ENCODE data around the gene SFTPB. TPM values are rescaled to one million over a fixed set of nuclear protein-coding genes. Genes with fewer than 3 reads are reported as not detected.

The SFTPB gene
- total RNA-seq, 1 experiment from 2014 or later = not detected

- Histone ChIP-seq H3K9me3 (replicated peaks) (no peaks in the 10 kb centered on the region), H3K27me3 (replicated peaks) (no peaks in the 10 kb centered on the region), H3K4me1 (replicated peaks) (peaks cover 4% of the 10 kb centered on the region), H3K4me3 (no peak overlapping the region), H3K36me3 (no peaks in the 10 kb centered on the region), H3K27ac (no peak overlapping the region)
- no peak for DNase-seq (ENCODE audit: low read depth in 1 of 2, low spot score in 2 of 2)
Observed at GRCh38 chr2:85695691-85696668, 28.0 kb upstream of the SFTPB start.

DNA sequence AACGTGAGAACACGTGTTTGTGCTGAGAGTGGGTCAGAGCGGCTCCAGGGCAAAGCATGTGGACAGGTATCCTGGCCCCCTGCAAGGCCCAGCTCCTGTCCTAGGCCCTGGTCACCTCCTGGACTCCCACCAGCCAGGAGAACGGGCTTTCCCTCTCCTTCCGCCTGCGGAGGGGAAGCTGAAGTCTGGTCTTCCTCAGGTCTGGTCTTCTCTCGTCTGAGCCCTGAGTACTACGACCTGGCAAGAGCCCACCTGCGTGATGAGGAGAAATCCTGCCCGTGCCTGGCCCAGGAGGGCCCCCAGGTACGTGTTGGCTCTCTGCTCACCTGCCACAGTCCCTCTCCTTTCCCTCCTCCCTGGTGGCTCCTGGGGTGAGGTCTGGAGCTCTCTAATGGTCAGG is 27.1 kb upstream of the SFTPB start:
- H3K27ac ChIP-seq = no peak overlapping the region
- H3K27me3 ChIP-seq (replicated peaks) = no peaks in the 10 kb centered on the region
- H3K9me3 ChIP-seq (replicated peaks) = no peaks in the 10 kb centered on the region
- no peaks in the 10 kb centered on the region for H3K36me3 ChIP-seq
- no peaks in the 10 kb centered on the region for H3K4me1 ChIP-seq (replicated peaks)
- no peak overlapping the region for H3K4me3 ChIP-seq
- no peak for DNase-seq (ENCODE audit: low read depth in 1 of 2, low spot score in 2 of 2)

GRCh38 chr2:85694052-85695025 is 26.3 kb upstream of the SFTPB start, which contains the start of gene GNLY:
GNLY (plus strand) TSS chr2:85694358; CDS start chr2:85694419, 61 bp downstream.
- Histone ChIP-seq H3K4me3 (no peak within 1 kb of the TSS), H3K27me3 (replicated peaks) (no peaks in the 10 kb centered on the region), H3K27ac (no peak within 1 kb of the TSS), H3K36me3 (no peaks in the 10 kb centered on the region), H3K9me3 (replicated peaks) (no peaks in the 10 kb centered on the region), H3K4me1 (replicated peaks) (no peaks in the 10 kb centered on the region)
- DNase-seq (ENCODE audit: low read depth in 1 of 2, low spot score in 2 of 2) = no peak

DNA sequence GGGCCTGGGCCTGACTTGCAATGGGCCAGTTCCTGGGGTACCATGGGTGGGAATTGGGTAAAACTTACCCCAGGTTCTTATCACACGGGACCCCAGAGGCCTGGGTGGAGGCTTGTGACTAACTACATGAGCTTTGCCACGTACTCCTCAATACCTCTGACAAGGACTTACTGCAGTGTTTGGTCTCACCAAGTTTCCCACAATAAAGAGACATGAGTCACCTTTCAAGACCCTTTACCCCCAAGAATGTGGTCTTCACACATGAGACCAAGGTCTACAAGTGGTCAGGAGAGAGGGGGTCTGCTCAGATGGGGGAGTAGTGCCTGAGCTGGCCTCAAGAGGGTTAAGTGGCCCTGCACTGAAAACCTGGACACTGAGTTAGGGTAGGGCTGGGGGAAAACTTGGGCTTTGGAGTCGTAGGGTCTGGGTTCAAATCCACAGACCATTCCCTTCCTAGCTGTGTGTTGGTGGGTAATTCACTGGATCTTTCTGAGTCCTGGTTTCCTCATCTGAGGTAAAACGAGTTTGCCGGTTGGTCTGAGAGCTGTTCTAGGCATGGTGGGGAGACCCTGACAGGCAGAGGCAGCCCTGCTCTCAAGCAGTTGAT is 24.1 kb upstream of the SFTPB start:
- Histone ChIP-seq H3K27me3 (replicated peaks) (no peaks in the 10 kb centered on the region), H3K9me3 (replicated peaks) (no peaks in the 10 kb centered on the region), H3K36me3 (no peaks in the 10 kb centered on the region), H3K4me1 (replicated peaks) (peaks cover 4% of the 10 kb centered on the region; the same call in 1 of the 2 replicates), H3K4me3 (no peak overlapping the region), H3K27ac (no peak overlapping the region)
- DNase-seq (ENCODE audit: low read depth in 1 of 2, low spot score in 2 of 2) = no peak

DNA sequence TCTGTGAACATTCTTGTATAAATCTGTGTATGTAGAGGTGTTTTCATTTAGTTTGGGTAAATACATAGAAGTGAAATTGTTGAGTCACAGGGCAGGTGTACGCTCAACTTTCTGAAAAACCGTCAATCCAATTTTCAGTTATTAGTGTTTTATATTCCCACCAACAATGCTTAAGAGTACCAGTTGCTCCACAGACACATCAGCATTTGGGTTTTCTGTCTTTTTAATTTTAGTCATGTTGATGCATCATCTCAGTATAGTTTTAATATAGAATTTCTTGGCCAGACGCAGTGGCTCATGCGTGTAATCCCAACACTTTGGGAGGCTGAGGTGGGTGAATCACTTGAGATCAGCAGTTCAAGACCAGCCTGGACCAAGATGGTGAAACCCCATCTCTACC is 22.9 kb upstream of the SFTPB start:
- Histone ChIP-seq H3K27ac (no peak overlapping the region), H3K36me3 (no peaks in the 10 kb centered on the region), H3K27me3 (replicated peaks) (no peaks in the 10 kb centered on the region), H3K9me3 (replicated peaks) (no peaks in the 10 kb centered on the region), H3K4me3 (no peak overlapping the region), H3K4me1 (replicated peaks) (peaks cover 7% of the 10 kb centered on the region; the same call in 1 of the 2 replicates)
- DNase-seq (ENCODE audit: low read depth in 1 of 2, low spot score in 2 of 2) = no peak

DNA sequence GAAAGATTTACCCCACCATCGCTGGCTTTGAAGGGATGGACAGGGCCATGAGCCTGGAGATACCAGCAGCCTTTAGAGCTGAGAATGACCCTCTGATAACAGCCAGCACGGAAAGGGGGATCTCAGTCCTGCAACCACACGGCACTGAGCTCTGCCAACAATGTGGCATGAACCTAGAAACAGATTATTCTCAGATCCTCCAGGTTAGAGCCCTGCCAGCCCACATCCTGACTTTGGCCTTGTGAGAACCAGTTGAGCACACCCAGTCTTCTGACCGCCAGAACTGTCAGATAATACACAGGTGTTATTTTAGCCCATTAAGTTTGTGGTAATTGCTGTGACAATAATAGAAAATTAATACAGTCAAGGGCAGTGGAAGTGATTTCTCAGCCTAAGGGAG is 16.8 kb upstream of the SFTPB start:
- no peaks in the 10 kb centered on the region for H3K9me3 ChIP-seq (replicated peaks)

GRCh38 chr2:85684380-85684779 is 16.4 kb upstream of the SFTPB start:
- Histone ChIP-seq H3K36me3 (no peaks in the 10 kb centered on the region), H3K4me1 (replicated peaks) (peaks cover 20% of the 10 kb centered on the region), H3K27ac (no peak overlapping the region), H3K4me3 (no peak overlapping the region), H3K27me3 (replicated peaks) (no peaks in the 10 kb centered on the region), H3K9me3 (replicated peaks) (no peaks in the 10 kb centered on the region)
- DNase-seq (ENCODE audit: low read depth in 1 of 2, low spot score in 2 of 2) = no peak

More for the DNA sequence above, 16.8 kb upstream of the SFTPB start:
- no peak for DNase-seq (ENCODE audit: low read depth in 1 of 2, low spot score in 2 of 2)
- no peaks in the 10 kb centered on the region for H3K36me3 ChIP-seq
- H3K27ac ChIP-seq = no peak overlapping the region
- no peak overlapping the region for H3K4me3 ChIP-seq
- peaks cover 20% of the 10 kb centered on the region for H3K4me1 ChIP-seq (replicated peaks)
- no peaks in the 10 kb centered on the region for H3K27me3 ChIP-seq (replicated peaks)

GRCh38 chr2:85682378-85682777 is 14.4 kb upstream of the SFTPB start:
- Histone ChIP-seq H3K27ac (no peak overlapping the region), H3K36me3 (no peaks in the 10 kb centered on the region), H3K4me3 (no peak overlapping the region), H3K9me3 (replicated peaks) (no peaks in the 10 kb centered on the region), H3K4me1 (replicated peaks) (peaks cover 24% of the 10 kb centered on the region), H3K27me3 (replicated peaks) (no peaks in the 10 kb centered on the region)
- no peak for DNase-seq (ENCODE audit: low read depth in 1 of 2, low spot score in 2 of 2)

GRCh38 chr2:85681776-85682175 is 13.8 kb upstream of the SFTPB start:
- Histone ChIP-seq H3K9me3 (replicated peaks) (no peaks in the 10 kb centered on the region), H3K27me3 (replicated peaks) (no peaks in the 10 kb centered on the region), H3K4me3 (no peak overlapping the region), H3K27ac (no peak overlapping the region), H3K4me1 (replicated peaks) (peaks cover 18% of the 10 kb centered on the region), H3K36me3 (no peaks in the 10 kb centered on the region)
- DNase-seq (ENCODE audit: low read depth in 1 of 2, low spot score in 2 of 2) = no peak

DNA sequence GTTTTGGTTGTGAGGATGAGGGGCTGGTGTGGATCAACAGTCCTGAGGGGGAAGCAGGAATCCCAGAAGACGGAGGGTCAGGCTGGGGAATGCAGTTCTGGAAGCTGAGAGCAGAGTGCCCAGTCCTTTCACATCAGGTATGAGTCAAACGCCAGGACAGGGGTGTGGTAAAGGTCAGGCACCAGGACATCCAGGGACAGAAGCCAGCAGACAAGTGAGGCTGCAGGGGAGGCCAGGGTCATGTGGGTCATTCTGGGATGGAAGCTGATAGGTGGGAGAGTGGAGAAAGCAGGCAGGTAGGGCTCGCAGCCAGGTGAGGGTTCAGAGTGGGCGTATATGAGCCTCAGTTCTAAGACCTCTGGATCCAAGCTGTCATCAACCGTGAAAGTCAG is 13.4 kb upstream of the SFTPB start:
- no peak overlapping the region for H3K4me3 ChIP-seq
- no peaks in the 10 kb centered on the region for H3K9me3 ChIP-seq (replicated peaks)
- H3K27me3 ChIP-seq (replicated peaks) = no peaks in the 10 kb centered on the region
- peaks cover 18% of the 10 kb centered on the region for H3K4me1 ChIP-seq (replicated peaks)
- H3K27ac ChIP-seq = no peak overlapping the region
- no peaks in the 10 kb centered on the region for H3K36me3 ChIP-seq
- no peak for DNase-seq (ENCODE audit: low read depth in 1 of 2, low spot score in 2 of 2)

GRCh38 chr2:85680707-85681371 is 12.8 kb upstream of the SFTPB start:
- H3K9me3 ChIP-seq (replicated peaks) = no peaks in the 10 kb centered on the region
- H3K27ac ChIP-seq = no peak overlapping the region
- no peak overlapping the region for H3K4me3 ChIP-seq
- no peak for DNase-seq (ENCODE audit: low read depth in 1 of 2, low spot score in 2 of 2)
- H3K4me1 ChIP-seq (replicated peaks) = peaks cover 18% of the 10 kb centered on the region
- H3K27me3 ChIP-seq (replicated peaks) = no peaks in the 10 kb centered on the region
- no peaks in the 10 kb centered on the region for H3K36me3 ChIP-seq

DNA sequence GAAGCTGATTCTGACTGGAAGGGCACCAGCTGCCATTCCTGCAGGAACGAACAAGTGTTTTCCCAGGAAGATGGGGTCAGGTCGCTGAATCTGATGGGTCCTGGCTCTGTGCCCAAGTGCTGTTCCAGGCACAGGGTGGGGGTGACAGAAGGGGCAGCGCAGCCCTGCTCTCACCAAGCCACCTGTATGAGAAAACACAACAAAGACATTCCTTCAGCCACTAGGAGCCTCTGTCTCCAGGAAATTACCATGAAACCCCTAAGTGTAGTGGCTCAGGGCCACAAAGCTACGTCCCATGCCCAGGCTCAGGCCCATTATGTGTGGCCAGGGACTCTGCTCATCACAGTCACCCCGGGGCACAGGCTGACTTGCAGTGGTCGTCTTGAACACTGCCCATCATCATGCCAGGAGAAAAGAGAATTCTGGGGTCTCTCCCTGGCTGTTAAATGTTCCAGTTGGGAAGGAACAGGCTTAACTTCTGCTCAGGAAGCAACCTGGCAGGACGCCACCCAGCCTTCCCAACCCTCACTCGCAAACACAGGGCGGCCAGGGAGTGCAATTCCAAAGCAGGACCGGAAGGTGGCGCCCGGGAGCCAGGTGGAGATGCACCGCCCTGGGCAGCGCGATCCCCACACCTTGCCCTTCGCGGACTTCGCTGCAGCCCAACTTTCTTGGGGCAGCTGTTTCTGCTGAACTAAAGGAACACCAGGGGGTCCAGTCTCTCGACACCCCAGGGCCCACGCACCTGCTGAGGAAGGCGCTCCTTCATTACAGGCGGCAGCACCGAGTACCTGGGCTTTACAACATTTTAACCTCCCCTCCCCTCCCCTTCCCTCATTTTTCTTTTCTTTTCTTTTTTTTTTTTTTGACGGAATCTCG is 11.0 kb upstream of the SFTPB start:
- Histone ChIP-seq H3K4me1 (replicated peaks) (peaks cover 18% of the 10 kb centered on the region), H3K27me3 (replicated peaks) (no peaks in the 10 kb centered on the region), H3K27ac (no peak overlapping the region), H3K9me3 (replicated peaks) (no peaks in the 10 kb centered on the region), H3K4me3 (no peak overlapping the region), H3K36me3 (no peaks in the 10 kb centered on the region)
- peak; percentile 79 to 82 for DNase-seq (ENCODE audit: low read depth in 1 of 2, low spot score in 2 of 2)
